GM20431 (cell line): ENCODE results near the gene RAB36.

Experiments
- in situ Hi-C: fragments of 300-500 bp; cut with MseI, MboI; formaldehyde crosslinking; loops from one replicate; pipeline ENCODE4 v1.15.0; 2020; ENCODE audit warnings: low sequenced_read_pairs; ENCODE audit not compliant: unreplicated experiment

RAB36 gene

DNA sequence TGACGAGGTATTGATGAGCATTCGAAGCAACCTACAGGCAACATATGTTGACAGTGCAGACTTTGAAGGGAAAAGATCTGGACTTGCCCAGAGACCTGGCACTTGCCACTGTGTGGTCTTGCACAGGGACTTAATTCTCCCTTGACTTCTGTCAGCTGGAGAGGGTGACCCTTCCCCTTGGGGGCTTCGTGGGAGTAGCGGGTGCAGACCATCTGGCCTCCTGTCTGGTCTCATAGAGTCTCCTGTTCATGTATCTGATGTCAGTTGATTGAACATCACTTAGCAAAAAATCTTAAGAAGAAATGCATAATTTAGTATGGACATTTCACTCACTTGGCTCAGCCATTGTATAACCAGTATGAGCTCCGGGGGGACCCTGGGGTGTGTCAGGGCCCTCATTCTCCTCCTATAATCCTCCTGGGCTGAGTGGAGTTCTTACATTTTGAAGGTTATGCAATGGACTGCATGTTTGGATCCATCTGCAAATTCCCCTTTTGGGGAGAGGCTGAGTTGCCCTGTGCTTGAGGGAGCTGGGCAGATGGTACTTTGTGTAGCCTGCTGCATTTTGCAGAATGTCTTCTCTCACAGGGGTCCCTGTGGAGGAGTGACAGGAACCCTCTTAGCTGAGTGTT lies 48.0 kb downstream of the RAB36 start:
- in situ Hi-C loops, result no loop called here

DNA sequence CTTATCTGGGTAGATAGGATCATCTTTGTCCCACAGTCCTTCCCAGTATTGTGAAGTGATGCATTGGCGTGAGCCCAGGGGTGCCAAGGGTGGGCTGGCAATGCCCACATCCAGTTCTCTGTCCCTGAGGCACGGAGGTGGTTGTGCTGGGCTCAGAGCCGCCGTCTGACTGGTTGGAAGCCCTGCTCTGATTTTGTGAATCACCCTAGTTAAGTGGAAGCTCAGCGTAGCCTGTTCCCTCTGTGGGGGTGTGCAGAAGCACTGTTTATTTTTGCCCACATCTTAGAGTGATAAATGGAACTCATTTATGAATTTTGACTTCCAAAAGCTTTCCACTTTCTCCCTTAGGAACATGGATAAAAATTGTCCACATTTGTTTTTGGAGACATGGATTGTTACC lies 48.6 kb downstream of the RAB36 start:
- in situ Hi-C loops, result no loop called here

DNA sequence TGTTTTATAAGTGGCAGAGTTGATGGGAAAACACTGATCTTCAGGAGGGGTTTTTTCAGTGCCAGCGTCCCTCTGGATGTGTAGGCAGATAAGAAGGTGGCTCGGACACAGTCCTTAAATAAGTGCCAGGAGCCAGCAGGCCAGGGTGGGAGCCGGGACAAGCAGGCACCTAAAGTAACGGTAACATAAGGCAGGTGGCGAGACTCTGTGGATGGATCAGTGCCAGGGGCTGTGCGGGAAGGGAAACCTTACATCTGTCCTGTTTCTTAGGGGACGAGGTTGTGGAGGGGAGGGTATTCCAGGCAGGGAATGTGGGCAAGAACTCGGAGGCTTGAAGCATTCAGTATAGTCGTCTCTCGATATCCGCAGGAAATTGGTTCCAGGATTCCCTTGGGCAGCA lies 50.9 kb downstream of the RAB36 start:
- in situ Hi-C loops, result no loop called here

DNA sequence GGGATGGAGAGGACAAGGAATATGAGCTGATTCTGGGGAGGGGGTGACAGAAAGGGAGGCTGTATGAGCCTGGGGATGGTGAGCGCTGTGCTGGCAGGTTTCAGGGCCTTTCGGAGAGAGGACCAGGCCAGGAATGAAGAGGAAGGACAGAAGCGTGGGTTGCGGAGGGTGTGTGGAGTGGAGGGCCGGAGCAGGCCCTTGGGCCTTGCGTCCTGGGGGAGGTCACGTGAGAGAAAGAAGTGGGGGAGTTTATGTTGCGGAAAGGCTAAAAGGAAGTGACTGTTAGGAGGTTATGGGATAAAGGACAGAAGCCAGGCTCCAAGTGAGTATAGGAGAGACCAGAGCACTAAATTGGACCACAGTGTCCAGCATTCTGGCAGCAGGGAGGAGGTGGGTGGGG lies 52.6 kb downstream of the RAB36 start:
- in situ Hi-C loops, result no loop called here

DNA sequence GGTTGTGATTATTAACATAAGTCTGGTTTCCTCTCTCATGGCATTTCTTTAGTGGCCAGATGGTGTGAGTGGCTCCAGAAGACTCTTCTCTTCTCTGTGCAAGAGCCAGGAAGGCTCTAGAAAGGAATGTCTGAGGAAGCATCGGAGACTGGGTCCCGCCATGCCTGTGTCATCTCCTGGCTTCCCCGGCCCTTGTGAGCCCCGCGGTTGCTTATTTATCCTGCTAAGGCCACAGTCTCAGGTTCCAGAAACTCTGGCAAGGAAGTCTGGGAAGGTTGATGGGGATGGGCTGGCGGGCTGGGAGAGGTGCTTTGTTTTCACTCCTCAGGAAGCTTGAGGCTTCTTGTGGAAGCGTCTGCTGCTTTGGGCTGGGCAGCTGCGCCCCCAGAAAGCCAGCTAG lies 53.9 kb downstream of the RAB36 start:
- in situ Hi-C loops, result no loop called here

DNA sequence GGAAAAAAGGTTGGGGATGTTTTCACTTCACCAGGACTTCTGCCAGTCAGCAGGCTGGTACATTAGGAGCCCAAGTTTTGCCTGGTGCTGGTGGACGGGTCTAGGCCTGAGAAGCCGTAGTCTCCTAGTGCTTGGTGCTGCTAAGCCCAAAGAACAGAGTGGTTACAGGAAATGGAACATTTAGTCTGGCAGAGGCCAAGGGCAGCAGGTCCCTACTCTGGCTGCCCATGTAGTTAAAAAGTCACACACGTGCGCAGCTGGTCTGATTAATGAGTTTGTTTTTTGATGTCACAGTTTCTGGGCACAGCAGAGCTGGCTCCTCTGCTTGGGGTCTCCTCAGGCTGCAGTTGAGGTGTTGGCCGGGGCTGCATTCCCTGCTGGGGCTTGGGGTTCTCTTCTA lies 55.6 kb downstream of the RAB36 start:
- in situ Hi-C loops, result no loop called here

DNA sequence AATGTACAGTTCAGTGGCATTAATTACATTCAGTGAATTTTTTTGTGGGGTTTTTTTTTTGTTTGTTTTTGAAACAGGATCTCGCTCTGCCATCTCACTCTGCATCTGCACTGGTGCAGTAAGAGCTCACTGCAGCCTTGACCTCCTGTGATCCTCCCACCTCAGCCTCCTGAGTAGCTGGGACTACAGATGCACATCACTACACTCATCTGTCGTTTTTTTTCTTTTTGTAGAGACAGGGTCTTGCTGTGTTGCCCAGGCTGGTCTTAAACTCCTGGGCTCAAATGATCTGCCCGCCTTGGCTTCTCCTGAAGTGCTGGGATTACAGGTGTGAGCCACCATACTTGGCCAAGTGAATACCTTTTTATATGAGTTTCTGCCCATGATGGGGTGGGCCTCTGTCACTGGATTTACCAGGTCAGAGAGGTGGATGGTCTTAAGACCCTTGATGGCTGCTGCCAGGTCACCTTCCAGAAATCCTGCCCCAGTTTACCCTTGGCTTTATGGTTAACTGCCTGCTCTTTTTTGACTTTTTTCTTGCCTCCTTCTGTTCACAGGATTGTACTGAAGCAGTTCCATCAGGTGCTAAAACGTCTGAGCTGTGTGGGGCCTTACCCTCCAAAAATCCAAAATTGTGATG lies 57.7 kb downstream of the RAB36 start:
- in situ Hi-C loops, result no loop called here

DNA sequence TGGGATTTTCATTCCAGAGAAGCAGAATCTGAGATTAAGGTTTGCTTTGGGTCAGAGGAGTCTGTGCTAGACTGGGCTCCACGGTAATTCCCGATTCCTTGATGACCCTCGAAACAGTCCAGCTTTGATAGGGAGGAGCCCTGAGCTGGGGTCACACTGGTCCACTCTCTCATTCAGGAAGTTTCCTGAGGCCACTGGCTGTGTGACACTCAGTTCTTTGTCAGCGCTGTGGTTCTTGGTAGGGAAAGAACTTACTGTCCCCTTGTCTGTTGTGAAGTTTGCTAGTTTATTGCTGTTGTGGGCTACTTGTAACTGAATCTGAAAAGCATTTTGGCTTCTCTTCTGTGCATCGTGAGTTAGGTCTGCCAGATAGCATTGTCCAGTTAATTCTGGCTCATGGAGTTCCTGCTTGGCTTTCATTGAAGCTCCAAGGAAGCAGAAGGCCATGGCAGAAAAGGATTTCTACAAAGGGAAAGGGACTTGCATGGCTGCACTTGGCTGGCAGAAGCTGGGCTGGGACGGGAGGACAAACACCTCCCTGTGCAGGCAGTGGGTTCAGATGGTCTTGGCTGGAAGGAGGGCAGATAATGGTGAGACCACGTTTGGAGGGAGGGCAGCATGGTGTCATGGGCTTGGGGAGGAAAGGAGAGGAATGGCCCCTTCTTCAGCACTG lies 58.3 kb downstream of the RAB36 start:
- in situ Hi-C loops, result no loop called here

DNA sequence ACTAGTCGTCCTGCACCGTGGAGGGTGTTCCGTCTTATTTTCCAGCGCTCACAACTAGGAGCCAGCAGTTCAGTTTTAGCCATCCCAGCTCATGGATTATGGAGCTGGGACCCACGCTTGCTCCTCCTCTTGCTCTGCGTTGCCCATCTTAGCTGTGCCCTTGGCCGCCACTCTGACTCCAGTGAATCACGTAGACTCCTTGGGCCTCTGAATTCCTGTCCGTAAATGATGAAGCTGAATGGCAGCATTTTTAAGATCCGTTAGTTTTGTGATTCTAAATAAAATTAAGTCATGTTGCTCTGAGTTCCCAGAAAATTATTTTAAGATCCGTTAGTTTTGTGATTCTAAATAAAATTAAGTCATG lies 58.8 kb downstream of the RAB36 start:
- in situ Hi-C loops, result no loop called here

DNA sequence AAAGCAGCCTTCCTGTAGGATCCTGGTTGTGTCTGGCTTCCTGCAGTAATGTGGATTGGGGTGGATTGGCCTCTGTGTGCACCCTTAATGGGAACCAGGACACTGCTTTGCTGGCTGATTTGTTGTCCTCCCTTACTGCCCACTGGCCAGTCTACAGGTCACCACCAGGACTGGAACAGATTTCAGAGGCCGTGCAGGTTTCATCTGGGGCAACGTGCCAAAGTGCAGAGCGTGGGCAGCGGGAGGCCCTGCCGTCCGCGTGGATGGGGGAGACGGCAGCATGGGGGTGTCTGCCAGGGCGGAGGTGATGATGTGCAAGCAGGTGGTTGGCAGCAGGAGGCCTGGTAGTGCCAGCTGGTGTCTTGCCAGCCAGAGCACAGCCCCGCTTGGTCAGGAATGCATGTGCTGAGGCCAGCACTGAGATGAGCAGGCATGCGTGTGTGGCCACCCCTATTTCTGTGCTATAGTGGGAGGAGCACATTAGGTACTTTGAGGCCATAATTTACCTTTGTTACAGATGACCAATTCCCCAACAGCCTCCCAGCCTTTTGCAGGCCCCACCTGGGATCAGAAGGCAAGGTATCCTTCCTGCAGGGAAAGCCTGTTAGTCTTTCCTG lies 59.4 kb downstream of the RAB36 start:
- in situ Hi-C loops, result no loop called here

DNA sequence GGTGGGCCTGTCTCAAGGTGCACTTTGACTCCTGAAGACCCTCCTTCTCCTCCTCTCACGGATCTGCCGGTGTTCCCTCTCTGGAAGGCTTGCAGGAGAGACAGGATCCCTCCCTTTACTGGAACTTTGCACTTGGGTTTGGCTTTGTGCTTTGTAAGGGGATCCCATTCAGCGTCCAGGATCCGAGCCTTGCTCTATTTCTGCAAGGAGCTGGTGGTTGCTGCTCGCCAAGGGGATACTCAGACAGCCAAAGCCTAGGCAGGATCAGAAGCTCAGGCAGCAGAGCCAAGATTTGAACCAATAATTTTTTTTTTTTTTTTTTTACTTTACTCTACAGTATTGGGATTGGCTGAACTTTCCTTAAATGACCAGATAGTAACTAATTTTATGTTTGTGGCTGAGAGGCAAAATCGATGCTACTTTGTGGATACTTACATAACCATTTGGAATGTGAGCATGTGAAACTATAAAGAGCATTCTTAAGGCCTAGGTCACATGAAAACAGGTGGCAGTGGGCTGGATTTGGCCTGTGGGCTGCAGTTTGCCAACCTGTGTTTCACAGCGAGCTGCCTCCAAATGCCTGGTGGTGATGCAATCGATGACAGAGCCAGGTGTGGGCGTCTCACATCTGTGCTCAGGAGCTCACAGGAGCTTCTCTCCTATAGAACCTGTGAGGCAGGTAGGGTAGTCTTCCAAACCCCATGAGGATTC lies 60.2 kb downstream of the RAB36 start:
- in situ Hi-C loops, result no loop called here

DNA sequence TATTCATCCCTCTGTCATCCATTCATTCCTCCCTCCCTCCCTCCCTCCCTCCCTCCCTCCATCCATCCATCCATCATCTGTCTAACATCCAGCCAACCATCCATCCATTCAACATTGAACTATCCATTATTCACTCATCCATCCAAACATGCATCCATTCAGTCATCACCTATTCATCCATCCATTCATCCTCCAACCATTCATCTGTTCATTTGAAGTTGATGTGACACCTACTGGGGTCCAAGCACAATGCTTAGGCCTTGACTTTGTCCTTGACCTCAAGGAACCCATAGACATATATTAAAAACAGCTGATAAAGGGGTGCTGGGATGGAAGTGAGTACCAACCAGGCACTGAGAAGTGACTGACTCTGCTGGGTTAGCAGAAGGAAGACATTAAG lies 61.6 kb downstream of the RAB36 start:
- in situ Hi-C loops, result no loop called here

DNA sequence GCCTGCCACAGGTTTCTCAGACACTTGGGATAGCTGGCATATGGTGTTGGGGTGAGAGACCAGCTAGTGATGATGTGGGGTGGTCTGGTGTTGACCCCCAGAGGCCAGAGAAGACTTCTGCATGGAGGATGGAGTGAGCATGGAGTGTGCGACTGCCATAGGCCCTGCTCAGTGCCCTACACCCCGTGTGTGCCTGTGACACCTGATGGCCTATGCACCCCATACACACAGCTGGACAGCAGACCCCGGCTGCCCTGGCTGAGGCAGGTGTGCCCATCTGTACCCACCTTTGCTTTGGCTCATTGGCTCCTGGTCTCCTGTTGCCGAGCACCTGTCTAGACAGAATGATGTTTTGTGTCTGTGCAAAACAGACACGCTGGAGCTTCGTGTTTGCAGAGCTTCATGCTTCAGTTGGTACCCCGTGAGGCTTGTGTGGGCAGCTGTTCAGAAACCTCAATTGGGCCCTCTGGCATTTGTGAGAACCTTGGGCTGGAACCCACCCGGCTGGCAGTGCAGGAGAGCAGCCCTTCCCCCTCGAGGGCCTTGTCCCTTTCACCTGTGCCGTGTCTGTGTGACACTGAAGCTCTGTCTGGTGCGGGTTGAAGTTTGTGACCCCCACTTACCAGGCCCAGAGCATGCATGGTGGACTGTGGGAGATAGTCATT lies 62.6 kb downstream of the RAB36 start:
- in situ Hi-C loops, result no loop called here

DNA sequence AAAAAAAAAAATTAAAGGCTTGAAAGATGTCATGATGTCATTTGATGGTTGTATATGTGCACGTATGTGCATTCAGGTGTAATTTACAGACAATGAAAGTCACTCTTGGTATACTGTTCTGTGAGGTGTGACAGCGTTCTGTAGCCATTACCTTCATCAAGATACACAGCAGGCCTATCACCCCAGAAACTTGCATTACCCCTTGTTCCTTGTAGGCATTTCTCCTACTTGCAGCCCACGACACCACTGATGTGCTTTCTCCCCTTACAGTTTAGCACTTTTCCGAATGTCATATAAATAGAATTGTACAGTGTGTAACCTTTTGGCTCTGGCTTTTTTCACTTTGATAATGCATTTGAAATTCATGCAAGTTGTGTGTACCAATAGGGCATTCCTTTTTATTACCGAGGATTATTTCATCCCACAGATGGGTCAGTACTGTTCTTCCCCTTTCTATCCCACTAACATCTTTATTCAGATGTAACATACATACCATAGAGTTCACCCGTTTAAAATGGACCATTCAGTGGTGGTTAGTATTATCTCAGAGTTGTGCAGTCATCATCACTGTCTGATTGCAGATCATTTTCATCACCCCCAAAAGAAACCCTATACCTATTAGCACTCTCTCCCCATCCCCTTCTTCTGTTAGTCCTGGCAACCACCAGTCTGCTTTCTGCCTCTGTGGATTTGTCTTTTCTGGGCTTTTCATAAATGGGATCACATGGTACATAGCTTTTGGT lies 65.3 kb downstream of the RAB36 start:
- in situ Hi-C loops, result no loop called here

DNA sequence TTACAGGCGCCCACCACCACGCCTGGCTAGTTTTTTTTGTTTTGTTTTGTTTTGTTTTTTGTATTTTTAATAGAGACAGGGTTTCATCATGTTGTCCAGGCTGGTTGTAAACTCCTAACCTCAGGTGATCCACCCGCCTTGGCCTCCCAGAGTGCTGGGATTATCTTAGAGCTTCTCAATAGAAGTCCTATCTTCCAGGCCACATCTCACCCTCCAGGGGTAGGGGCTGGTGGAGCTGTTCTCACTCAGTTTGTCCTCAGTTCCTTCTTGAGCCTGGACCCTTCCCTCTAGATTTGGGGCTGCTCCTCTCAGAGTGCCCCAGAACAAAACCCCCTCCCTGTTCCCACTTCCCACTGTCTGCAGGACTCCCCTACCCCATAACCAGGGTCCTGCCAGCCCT lies 66.3 kb downstream of the RAB36 start:
- in situ Hi-C loops, result no loop called here

DNA sequence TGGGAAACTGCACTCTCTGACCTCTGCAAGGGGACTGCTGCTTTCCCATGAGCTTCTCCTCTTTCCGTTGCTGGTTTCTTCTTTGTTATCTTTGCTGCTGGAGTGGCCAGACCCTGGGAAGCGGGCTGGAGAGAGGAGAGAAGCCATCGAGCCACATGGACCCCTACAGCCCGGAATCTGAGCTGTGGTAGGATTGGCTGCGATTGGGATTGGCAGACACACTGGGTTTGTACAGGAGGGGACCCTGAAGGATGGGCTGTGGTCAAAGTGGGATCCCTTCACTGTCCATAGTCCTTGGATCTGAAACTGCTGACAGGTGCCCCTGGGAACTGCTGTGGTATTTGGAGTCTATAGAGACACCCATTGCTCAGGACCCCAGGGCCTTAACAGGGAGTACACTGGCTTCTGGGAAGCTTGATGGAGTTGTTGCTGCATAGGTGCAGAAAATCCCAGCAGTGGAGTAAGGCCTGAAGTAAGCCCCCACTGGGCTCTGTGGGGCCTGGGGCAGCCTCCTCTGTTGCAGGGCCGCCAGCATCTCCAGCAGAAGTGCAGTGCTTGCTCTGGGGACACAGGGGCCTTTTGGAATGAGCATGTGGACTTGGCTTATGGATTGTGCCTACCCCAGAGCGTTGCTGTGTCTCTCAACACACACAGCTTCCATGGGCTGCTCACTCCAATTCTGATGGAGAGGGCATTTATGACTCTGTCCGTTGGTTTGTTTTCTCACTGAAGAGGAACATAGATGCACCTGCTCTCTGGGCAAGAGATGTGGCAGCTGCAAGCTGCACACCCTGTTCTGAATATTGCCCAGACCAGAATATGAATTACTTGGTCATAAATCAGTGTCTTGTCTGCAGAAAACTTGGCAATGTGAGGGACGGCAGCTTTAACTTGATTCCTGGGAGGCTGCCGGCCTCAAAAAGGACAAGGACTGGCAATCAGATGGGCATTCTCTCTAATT lies 67.1 kb downstream of the RAB36 start:
- in situ Hi-C loops, result no loop called here

DNA sequence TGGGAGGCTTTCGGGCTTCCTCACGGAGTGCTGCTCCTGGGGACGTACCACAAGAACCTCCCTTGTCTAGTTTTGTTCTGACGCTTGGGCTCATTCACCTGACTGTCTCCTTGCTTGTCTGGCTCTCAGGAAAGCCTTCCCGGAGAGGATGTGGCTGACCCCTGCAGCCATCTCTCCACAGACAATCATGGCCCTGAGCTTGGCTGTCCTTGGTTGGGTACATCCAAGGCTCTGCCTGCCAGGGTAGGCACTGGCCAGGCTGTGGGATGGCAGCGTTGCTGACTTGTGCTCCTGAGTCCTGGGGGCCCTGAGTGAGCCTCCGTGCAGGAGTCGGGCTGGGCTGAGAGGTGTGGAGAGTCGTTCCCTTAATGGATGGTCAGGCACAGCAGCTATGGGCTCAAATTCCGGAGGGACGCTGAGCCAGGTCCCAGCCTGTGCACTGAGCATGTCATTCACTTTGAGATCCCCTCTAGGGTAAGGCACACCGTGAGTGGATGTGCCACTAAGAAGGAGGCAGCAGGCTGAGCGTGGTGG lies 67.8 kb downstream of the RAB36 start:
- in situ Hi-C loops, result no loop called here
